GM23338 (cell line): ENCODE measurements around the gene CCDC85B.

Experiments used
- CREB1 ChIP-seq: fragments of 250-450 bp; sonication (Bioruptor Pico); IDR thresholded peaks from 2 replicates; pipeline ENCODE4 v1.5.0; 2020; ENCODE audit warnings: low read depth, mild to moderate bottlenecking, moderate library complexity
- CTCF ChIP-seq, 2 experiments: fragments of 200-600 bp in 1 of 2; sonication (generic) in 1 of 2; conservative IDR thresholded peaks; 2 replicates each; pipeline versions ENCODE4 v1.5.1 to v1.6.1; 2016 to 2017; ENCODE audit warnings: antibody characterized with exemption in 2 of 2, low read depth in 2 of 2, mild to moderate bottlenecking in 2 of 2, moderate library complexity in 1 of 2
- EZH2 ChIP-seq: fragments of 200-600 bp; sonication (generic); IDR thresholded peaks from one replicate; pipeline ENCODE4 v1.8.0; 2017; ENCODE audit warnings: antibody characterized with exemption, mild to moderate bottlenecking, low read depth; ENCODE audit not compliant: unreplicated experiment
- JUNB ChIP-seq: IDR thresholded peaks from one replicate; pipeline ENCODE4 v1.6.1; 2016; ENCODE audit warnings: antibody characterized with exemption; ENCODE audit not compliant: unreplicated experiment
- POLR2AphosphoS5 ChIP-seq: IDR thresholded peaks from 2 replicates; pipeline ENCODE4 v1.6.1; 2016; ENCODE audit warnings: antibody characterized with exemption, low read depth
- REST ChIP-seq: IDR thresholded peaks from one replicate; pipeline ENCODE4 v1.6.1; 2018; ENCODE audit warnings: antibody characterized with exemption; ENCODE audit not compliant: unreplicated experiment
- ZNF462 ChIP-seq: fragments of 250-450 bp; sonication (Bioruptor Pico); IDR thresholded peaks from 2 replicates; pipeline ENCODE4 v1.5.0; 2020; ENCODE audit warnings: mild to moderate bottlenecking, moderate library complexity

GRCh38 chr11:65867284-65868071 is 23.0 kb upstream of the CCDC85B start:
- TF ChIP-seq CTCF (conservative IDR thresholded peaks at IDR 0.05; ENCODE audit: low read depth in 2 of 2) = no peak
- no peak for TF ChIP-seq ZNF462 (CRISPR knock-in tag)
- no peak for TF ChIP-seq EZH2
- TF ChIP-seq POLR2AphosphoS5 = peak; percentile 63
- TF ChIP-seq REST = no peak
- TF ChIP-seq JUNB = no peak
- TF ChIP-seq CREB1 (CRISPR knock-in tag) = no peak
